OCI-LY7 (cell line): Measurements from ENCODE around the gene TICRR.

Experiments
- EZH2phosphoT487 ChIP-seq: fragments of 200-600 bp; sonication (generic); IDR thresholded peaks from 2 replicates; pipeline ENCODE4 v1.6.1; 2018; ENCODE audit warnings: low read depth, borderline replicate concordance, mild to moderate bottlenecking, mixed run types, antibody characterized with exemption, low read length, moderate library complexity, mixed read lengths
- TF ChIP-seq, protein P1 (sequence below): fragments of 200-600 bp; sonication (generic); conservative IDR thresholded peaks from 2 replicates; pipeline ENCODE4 v1.5.1; 2014; ENCODE audit warnings: mild to moderate bottlenecking, antibody characterized with exemption, low read length, moderate library complexity, mixed read lengths

DNA sequence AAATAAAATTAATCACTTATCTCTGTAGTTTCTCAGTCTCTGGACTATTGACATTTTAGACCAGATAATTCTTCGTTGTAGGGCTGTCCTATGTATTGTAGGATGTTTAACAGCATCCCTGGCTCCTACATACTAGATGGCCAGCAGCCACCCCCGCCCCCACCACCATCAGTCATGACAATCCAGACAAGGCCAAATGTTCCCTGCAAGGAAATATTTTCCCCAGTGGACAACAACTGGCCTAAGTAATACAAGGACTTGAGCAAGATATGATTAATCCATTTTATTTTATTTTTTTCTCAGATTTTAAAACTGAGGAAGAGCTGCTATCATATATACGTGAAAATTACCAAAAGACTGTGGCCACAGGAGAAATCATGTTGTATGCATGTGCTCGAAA, 23.8 kb downstream of the TICRR start:
- TF ChIP-seq, protein P1, sequence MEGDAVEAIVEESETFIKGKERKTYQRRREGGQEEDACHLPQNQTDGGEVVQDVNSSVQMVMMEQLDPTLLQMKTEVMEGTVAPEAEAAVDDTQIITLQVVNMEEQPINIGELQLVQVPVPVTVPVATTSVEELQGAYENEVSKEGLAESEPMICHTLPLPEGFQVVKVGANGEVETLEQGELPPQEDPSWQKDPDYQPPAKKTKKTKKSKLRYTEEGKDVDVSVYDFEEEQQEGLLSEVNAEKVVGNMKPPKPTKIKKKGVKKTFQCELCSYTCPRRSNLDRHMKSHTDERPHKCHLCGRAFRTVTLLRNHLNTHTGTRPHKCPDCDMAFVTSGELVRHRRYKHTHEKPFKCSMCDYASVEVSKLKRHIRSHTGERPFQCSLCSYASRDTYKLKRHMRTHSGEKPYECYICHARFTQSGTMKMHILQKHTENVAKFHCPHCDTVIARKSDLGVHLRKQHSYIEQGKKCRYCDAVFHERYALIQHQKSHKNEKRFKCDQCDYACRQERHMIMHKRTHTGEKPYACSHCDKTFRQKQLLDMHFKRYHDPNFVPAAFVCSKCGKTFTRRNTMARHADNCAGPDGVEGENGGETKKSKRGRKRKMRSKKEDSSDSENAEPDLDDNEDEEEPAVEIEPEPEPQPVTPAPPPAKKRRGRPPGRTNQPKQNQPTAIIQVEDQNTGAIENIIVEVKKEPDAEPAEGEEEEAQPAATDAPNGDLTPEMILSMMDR = no peak
- TF ChIP-seq EZH2phosphoT487 = no peak
